MV-4-11 (cell line): ENCODE data around the gene ERAL1.
"Not testable (repeated sequence)": the region's sequence is repeated elsewhere in the genome, so short reads cannot be mapped to it uniquely, and the experiment has no call there.

Source experiments
- DNase-seq: peaks from one replicate; lab custom pipeline; 2025; lab: John Stamatoyannopoulos, UW

The ERAL1 gene

GRCh38 chr17:28854457-28855335, at the start of gene ERAL1:
ERAL1 (plus strand) TSS chr17:28855016; CDS start chr17:28855035, 19 bp downstream.
- peak; percentile 83 for DNase-seq

DNA sequence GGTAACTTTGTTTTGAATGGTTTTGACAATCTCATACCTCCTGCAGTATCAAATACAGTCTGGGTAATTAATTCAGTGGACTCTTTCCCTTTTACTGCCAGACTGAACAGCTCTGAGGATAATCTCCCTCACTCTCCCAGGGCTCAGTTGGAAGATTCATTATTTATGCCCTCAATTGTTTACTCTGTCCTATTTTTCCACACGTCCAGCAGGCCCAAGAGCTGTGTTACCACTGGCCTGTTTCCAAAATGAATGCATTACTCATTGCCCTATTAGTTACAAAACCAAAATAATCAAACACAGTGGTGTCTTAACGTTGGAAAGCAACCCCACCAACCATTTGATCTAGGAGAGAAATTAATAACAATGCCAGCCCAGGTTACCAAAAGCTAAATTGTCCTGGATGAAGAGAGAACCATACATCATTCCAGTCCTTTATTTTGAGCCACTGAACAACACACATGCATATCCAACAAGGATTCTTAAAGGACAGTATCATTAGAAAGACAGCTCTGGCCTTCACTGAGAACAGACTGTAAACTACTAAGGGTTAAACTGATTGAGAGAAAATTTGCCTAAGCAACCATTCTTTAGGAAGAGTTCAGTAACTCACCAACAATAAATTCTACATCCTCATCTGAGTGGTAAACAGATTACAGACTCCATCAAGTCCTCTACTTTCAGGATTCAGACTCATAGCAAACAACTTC, 46.7 kb upstream of the ERAL1 start:
- peak; percentile 75 for DNase-seq

- no peak for DNase-seq
These were observed 44.4 kb upstream of the ERAL1 start for GRCh38 chr17:28810437-28810836.

- no peak for DNase-seq
These were observed 43.1 kb upstream of the ERAL1 start for GRCh38 chr17:28811651-28812090.

DNA sequence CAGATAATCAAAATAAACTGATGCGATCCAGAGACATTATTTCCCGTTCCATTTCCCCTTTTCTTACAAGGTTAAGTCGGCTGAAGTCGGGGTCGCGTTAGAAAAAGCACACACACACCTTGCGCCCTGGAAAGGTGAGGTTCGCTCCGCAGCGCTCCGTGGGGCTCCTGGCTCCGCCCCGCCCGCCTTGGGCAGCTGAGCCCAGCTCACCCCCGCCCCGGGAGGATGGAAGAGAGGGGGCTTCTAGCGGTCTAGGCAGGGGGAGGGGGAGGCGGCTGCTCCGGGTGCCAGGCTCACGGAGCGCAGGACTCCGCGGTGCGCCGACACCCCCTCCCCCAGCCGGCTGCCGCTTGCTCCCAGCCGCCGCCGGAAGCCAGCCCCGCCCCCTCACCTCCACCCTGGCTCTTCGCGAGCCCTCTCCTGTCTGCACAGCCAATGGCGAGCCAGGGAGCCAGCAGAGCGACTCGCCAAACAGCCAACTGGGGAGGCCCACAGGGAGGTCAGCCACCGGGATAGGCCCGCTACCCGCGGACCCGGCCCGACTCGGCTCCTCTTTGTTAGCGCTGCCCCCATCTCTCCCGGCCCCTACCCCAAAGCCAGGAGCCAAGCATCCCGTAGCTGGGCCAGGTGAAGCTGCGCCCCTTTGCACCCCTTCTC, 42.6 kb upstream of the ERAL1 start:
- DNase-seq: peak; percentile 91

GRCh38 chr17:28812748-28813377, 42.0 kb upstream of the ERAL1 start:
- DNase-seq: no peak

DNA sequence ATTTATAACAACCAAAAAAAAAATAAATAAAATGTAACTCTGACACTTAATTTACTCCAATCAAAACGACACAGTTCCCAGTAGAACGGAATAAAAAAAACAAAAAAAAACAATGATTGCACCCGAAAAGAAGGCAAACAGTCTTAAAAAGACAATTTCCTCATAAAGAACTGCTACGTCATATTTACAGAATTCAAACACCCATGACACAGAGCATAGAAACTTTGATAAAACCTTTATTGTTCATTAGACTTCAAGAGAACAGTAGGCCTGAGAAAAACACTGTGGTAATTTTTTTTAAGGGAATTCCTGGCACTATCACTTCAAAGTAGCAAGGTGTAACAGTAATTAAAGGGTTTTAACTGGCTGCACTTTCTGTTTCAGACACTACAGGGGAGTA, 38.3 kb upstream of the ERAL1 start:
- no peak for DNase-seq

DNA sequence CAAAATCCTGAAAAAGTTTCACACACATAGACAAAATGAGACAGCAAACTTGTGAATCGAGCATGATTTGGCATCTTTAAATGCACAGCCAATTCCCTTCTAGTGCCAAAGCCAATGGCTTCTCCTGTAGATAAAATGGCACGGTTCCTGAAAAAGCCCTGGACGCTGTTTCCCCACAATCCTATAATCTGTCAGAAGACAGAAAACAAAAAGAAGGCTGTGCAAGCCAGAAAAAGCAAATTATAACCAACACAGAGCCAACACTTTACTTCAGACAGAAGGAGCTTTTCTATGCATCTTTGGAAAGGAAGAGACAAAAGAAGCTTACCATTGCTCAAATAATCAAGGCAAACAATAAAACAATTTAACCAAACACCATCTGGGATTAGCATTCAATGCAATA, 36.0 kb upstream of the ERAL1 start:
- DNase-seq: no peak

- DNase-seq: no peak
These were observed 35.2 kb upstream of the ERAL1 start for GRCh38 chr17:28819582-28819981.

- no peak for DNase-seq
These were observed 27.1 kb upstream of the ERAL1 start for GRCh38 chr17:28827672-28828071.

- DNase-seq: no peak
These were observed 26.3 kb upstream of the ERAL1 start for GRCh38 chr17:28828294-28829040.

- no peak for DNase-seq
These were observed 20.4 kb upstream of the ERAL1 start for GRCh38 chr17:28834420-28834819.

GRCh38 chr17:28836541-28836940, 18.3 kb upstream of the ERAL1 start:
- DNase-seq: not testable (repeated sequence)

GRCh38 chr17:28839221-28839620, 15.6 kb upstream of the ERAL1 start:
- no peak for DNase-seq

- no peak for DNase-seq
These were observed 12.9 kb upstream of the ERAL1 start for GRCh38 chr17:28841901-28842281.

GRCh38 chr17:28842282-28843012, 12.4 kb upstream of the ERAL1 start, which contains the start of gene FAM222B:
FAM222B (minus strand) TSS chr17:28842790; CDS start chr17:28766667, 76,123 bp downstream.
- DNase-seq: peak; percentile 84

GRCh38 chr17:28843816-28844148, 11.0 kb upstream of the ERAL1 start:
- DNase-seq: no peak

DNA sequence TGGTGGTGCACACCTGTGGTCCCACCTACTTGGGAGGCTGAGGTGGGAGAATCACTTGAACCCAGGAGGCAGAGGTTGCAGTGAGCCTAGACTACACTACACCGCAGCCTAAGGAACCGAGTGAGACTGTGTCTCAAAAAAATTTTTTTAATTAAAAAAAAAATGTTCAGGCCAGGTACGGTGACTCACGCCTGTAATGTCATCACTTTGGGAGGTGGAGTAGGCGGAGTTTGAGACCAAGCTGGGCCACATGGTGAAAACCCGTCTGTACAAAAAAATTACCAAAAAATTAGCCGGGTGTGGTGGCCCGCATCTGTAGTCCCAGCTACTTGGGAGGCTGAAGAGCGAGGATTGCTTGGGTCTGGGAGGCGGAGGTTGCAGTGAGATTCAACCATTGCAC, 8.6 kb upstream of the ERAL1 start:
- DNase-seq: no peak

DNA sequence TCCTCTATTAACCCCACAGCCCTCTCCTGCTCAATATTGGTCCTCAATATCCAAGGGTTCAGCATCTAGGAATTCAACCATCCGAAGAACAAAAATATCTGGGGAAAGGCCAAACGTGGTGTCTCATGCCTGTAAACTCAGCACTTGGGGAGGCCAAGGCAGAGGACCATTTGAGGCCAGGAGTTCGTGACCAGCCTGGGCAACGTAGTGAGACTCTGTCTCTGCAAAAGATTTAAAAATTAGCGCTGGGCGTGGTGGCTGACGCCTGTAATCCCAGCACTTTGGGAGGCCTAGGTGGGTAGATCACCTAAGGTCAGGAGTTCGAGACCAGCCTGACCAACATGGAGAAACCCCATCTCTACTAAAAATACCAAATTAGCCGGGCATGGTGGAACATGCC, 8.1 kb upstream of the ERAL1 start:
- not testable (repeated sequence) for DNase-seq

- DNase-seq: not testable (repeated sequence)
These were observed 6.1 kb upstream of the ERAL1 start for GRCh38 chr17:28848667-28849066.

- no peak for DNase-seq
These were observed 5.5 kb upstream of the ERAL1 start for GRCh38 chr17:28849281-28849680.
